ENCODE measurements around the gene WAPL.
A peak's percentile ranks its signal among the peaks of the same experiment; 100 is the strongest.

The WAPL gene

GRCh38 chr10:86461963-86462804 is 59.4 kb downstream of the WAPL start:
- Histone ChIP-seq H3K9ac (ENCODE audit: low read length) (no peak overlapping the region), H3K36me3 (ENCODE audit: insufficient read depth, low read length) (peaks cover 92% of the 10 kb centered on the region), H3K79me2 (ENCODE audit: insufficient read depth, low read length) (no peaks in the 10 kb centered on the region), H3K27me3 (ENCODE audit: insufficient read depth, low read length) (no peaks in the 10 kb centered on the region), H3K9me3 (ENCODE audit: low read length) (no peaks in the 10 kb centered on the region), H4K20me1 (ENCODE audit: insufficient read depth, low read length) (no peaks in the 10 kb centered on the region), H3K4me1 (ENCODE audit: insufficient read depth, low read length, severe bottlenecking) (no peaks in the 10 kb centered on the region), H3K4me2 (ENCODE audit: low read length) (no peak overlapping the region), H2AFZ (ENCODE audit: low read length) (no peak overlapping the region), H3K4me3 (ENCODE audit: low read depth, low read length, poor library complexity, severe bottlenecking) (no peak overlapping the region), H3F3A (ENCODE audit: insufficient read depth, low read length) (no peaks in the 10 kb centered on the region), H3K27ac (ENCODE audit: low read depth, low read length, poor library complexity, severe bottlenecking) (no peak overlapping the region), H3K9me2 (ENCODE audit: low read depth, low read length) (no peaks in the 10 kb centered on the region)
- no peak for TF ChIP-seq EZH2 (IDR thresholded peaks at IDR 0.05; ENCODE audit: borderline replicate concordance, low read length)
- no peak for TF ChIP-seq CTCF (IDR thresholded peaks at IDR 0.05; ENCODE audit: low read length)

- no peak overlapping the region for H2AFZ ChIP-seq (ENCODE audit: low read length)
- H3K9me2 ChIP-seq (ENCODE audit: low read depth, low read length), result no peaks in the 10 kb centered on the region
- no peaks in the 10 kb centered on the region for H3K27me3 ChIP-seq (ENCODE audit: insufficient read depth, low read length)
- no peaks in the 10 kb centered on the region for H4K20me1 ChIP-seq (ENCODE audit: insufficient read depth, low read length)
- no peaks in the 10 kb centered on the region for H3F3A ChIP-seq (ENCODE audit: insufficient read depth, low read length)
- no peak overlapping the region for H3K27ac ChIP-seq (ENCODE audit: low read depth, low read length, poor library complexity, severe bottlenecking)
- H3K9ac ChIP-seq (ENCODE audit: low read length), result no peak overlapping the region
- no peaks in the 10 kb centered on the region for H3K79me2 ChIP-seq (ENCODE audit: insufficient read depth, low read length)
- H3K36me3 ChIP-seq (ENCODE audit: insufficient read depth, low read length), result peaks cover 87% of the 10 kb centered on the region
- H3K4me2 ChIP-seq (ENCODE audit: low read length), result no peak overlapping the region
- peaks cover 28% of the 10 kb centered on the region for H3K4me1 ChIP-seq (ENCODE audit: insufficient read depth, low read length, severe bottlenecking)
- no peak overlapping the region for H3K4me3 ChIP-seq (ENCODE audit: low read depth, low read length, poor library complexity, severe bottlenecking)
- H3K9me3 ChIP-seq (ENCODE audit: low read length), result no peaks in the 10 kb centered on the region
- TF ChIP-seq EZH2 (IDR thresholded peaks at IDR 0.05; ENCODE audit: borderline replicate concordance, low read length) (no peak), CTCF (IDR thresholded peaks at IDR 0.05; ENCODE audit: low read length) (no peak)
Measured at GRCh38 chr10:86451604-86451960, 70.0 kb downstream of the WAPL start.

- Histone ChIP-seq H3K9me2 (ENCODE audit: low read depth, low read length) (no peaks in the 10 kb centered on the region), H3K4me2 (ENCODE audit: low read length) (no peak overlapping the region), H2AFZ (ENCODE audit: low read length) (no peak overlapping the region), H3K4me3 (ENCODE audit: low read depth, low read length, poor library complexity, severe bottlenecking) (no peak overlapping the region), H3F3A (ENCODE audit: insufficient read depth, low read length) (no peaks in the 10 kb centered on the region), H3K36me3 (ENCODE audit: insufficient read depth, low read length) (peaks cover 87% of the 10 kb centered on the region), H3K9me3 (ENCODE audit: low read length) (no peaks in the 10 kb centered on the region), H3K79me2 (ENCODE audit: insufficient read depth, low read length) (no peaks in the 10 kb centered on the region), H4K20me1 (ENCODE audit: insufficient read depth, low read length) (no peaks in the 10 kb centered on the region), H3K9ac (ENCODE audit: low read length) (no peak overlapping the region), H3K4me1 (ENCODE audit: insufficient read depth, low read length, severe bottlenecking) (peaks cover 28% of the 10 kb centered on the region), H3K27me3 (ENCODE audit: insufficient read depth, low read length) (no peaks in the 10 kb centered on the region), H3K27ac (ENCODE audit: low read depth, low read length, poor library complexity, severe bottlenecking) (peak overlapping the region; percentile 62)
- TF ChIP-seq CTCF (IDR thresholded peaks at IDR 0.05; ENCODE audit: low read length) (no peak), EZH2 (IDR thresholded peaks at IDR 0.05; ENCODE audit: borderline replicate concordance, low read length) (no peak)
Measured at GRCh38 chr10:86450806-86451603, 70.6 kb downstream of the WAPL start.
